ENCODE results near the gene NCAM2. TPM values are rescaled to one million over a fixed set of nuclear protein-coding genes. Genes with fewer than 3 reads are reported as not detected.

Gene NCAM2
- total and polyA plus RNA-seq, 9 donors, result 0.35 to 6.8 (median 1.2) TPM

GRCh38 chr21:21233051-21233450 is 234.8 kb downstream of the NCAM2 start:
- H3K36me3 ChIP-seq, result no peaks in the 10 kb centered on the region
- TF ChIP-seq CTCF (IDR thresholded peaks at IDR 0.05) (no peak), POLR2A (IDR thresholded peaks at IDR 0.05) (no peak)
- H3K4me1 ChIP-seq (ENCODE audit: insufficient read depth), result no peaks in the 10 kb centered on the region
- H3K27ac ChIP-seq, result no peak overlapping the region
- intact Hi-C loops (cut with DNase I), result no loop called here
- no peaks in the 10 kb centered on the region for H3K9me3 ChIP-seq
- no peaks in the 10 kb centered on the region for H3K27me3 ChIP-seq
- no peak for DNase-seq
- H3K4me3 ChIP-seq, result no peak overlapping the region

DNA sequence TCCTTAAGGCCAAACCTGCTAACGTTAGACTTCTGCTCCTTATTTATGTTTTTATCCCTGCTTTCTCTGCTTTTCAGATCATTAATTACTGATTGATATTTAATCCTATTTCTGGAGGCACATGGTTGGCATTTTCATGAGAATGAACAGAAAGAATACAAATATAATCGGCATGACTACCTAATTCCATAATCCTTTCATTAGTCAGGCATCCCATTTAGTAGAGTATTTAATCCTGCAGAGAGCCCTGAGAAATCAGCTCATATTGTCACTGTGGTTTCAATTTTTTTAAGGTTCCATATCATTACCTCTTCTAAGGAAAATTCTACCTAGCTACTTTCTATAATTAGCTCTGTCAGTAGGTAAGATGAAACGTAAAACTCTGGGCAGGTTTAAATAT is 238.8 kb downstream of the NCAM2 start:
- H3K27ac ChIP-seq, result no peak overlapping the region
- no peaks in the 10 kb centered on the region for H3K27me3 ChIP-seq
- TF ChIP-seq CTCF (IDR thresholded peaks at IDR 0.05) (no peak), POLR2A (IDR thresholded peaks at IDR 0.05) (no peak), EP300 (IDR thresholded peaks at IDR 0.05) (no peak)
- no peaks in the 10 kb centered on the region for H3K4me1 ChIP-seq (ENCODE audit: insufficient read depth)
- H3K9me3 ChIP-seq, result no peaks in the 10 kb centered on the region
- intact Hi-C loops (cut with DNase I), result no loop called here
- WGBS, 3 donors, result 60 to 67% (median 61%) methylated on average over 3 of the region's 3 CpGs
- H3K4me3 ChIP-seq, result no peak overlapping the region
- DNase-seq, result no peak
- H3K36me3 ChIP-seq, result no peaks in the 10 kb centered on the region

DNA sequence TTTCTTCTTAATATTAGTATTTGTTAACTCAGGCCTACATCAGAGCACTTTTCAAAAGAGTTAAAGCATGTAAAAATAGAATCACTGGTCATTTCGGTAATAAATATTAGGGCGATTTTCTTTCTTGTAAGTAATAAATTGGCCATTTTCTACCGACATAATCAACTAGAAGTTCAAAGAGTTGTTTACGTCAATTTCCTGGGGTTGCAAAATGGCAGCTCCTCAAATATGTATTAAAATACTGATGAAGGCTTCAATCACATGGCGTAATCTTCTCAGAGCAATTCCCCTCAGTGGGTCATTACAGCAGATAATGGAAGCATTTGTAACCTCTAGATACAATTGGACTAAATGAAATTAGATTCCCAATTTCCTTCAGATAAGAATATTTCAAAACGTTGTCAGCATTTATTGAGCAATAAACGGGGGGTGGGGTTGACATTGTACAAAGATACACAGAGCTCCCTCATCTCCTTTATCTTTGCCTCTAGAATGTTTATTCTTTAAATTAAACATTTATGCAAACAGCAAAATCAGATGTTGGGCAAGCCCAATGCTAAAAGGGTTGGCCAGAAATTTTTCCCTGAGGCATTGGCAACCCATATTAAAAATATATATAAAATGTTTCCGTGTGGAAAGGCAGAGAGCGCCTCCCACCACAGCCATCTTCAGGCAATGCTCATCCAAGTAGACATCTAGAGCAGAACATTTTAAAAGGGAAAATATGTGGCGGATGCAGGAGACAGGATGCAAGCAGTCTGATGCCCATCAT is 240.6 kb downstream of the NCAM2 start:
- 86 to 92% (median 90%) methylated on average over 10 of the region's 10 CpGs for WGBS, 3 donors
- Histone ChIP-seq H3K27ac (no peak overlapping the region), H3K9me3 (no peaks in the 10 kb centered on the region), H3K4me1 (ENCODE audit: insufficient read depth) (no peaks in the 10 kb centered on the region), H3K27me3 (no peaks in the 10 kb centered on the region), H3K4me3 (no peak overlapping the region), H3K36me3 (no peaks in the 10 kb centered on the region)
- TF ChIP-seq CTCF (IDR thresholded peaks at IDR 0.05) (no peak), POLR2A (IDR thresholded peaks at IDR 0.05) (no peak), EP300 (IDR thresholded peaks at IDR 0.05) (no peak)
- DNase-seq, result no peak
- intact Hi-C loops (cut with DNase I), result no loop called here

- Histone ChIP-seq H3K4me3 (no peak overlapping the region), H3K36me3 (no peaks in the 10 kb centered on the region), H3K27me3 (no peaks in the 10 kb centered on the region), H3K9me3 (no peaks in the 10 kb centered on the region), H3K4me1 (ENCODE audit: insufficient read depth) (no peaks in the 10 kb centered on the region), H3K27ac (no peak overlapping the region)
- no peak for TF ChIP-seq POLR2A (IDR thresholded peaks at IDR 0.05)
- TF ChIP-seq EP300 (IDR thresholded peaks at IDR 0.05), result no peak
- TF ChIP-seq CTCF (IDR thresholded peaks at IDR 0.05), result no peak
- DNase-seq, result no peak
- intact Hi-C loops (cut with DNase I), result no loop called here
Measured at GRCh38 chr21:21241391-21241790, 243.2 kb downstream of the NCAM2 start.

Data from ovary (tissue), 9 donors.